Nephron progenitor cell (in vitro differentiated cells): Measurements from ENCODE around the gene LMF1.

Source experiments
- DNase-seq: peaks from one replicate; pipeline ENCODE4 v3.0.0; 2021
- H3K27ac Mint-ChIP-seq: 2 replicates; pipeline ENCODE4 v1.8.0; 2021; ENCODE audit warnings: mild to moderate bottlenecking, moderate library complexity, mixed read lengths
- H3K27me3 Mint-ChIP-seq: 2 replicates; pipeline ENCODE4 v1.8.0; 2021; ENCODE audit warnings: mild to moderate bottlenecking, low read depth, mixed read lengths; ENCODE audit not compliant: poor library complexity
- H3K36me3 Mint-ChIP-seq: 2 replicates; pipeline ENCODE4 v1.8.0; 2021; ENCODE audit warnings: low read depth, mixed read lengths
- H3K4me1 Mint-ChIP-seq: 2 replicates; pipeline ENCODE4 v1.8.0; 2021; ENCODE audit warnings: mixed read lengths
- H3K4me3 Mint-ChIP-seq: 2 replicates; pipeline ENCODE4 v1.8.0; 2021; ENCODE audit warnings: mild to moderate bottlenecking, moderate library complexity, mixed read lengths
- H3K9me3 Mint-ChIP-seq: 2 replicates; pipeline ENCODE4 v1.8.0; 2021; ENCODE audit warnings: mild to moderate bottlenecking, moderate library complexity, mixed read lengths
- TF ChIP-seq, protein P1 (sequence below): fragments of 200-600 bp; sonication (generic); IDR thresholded peaks from 2 replicates; pipeline ENCODE4 v1.5.0; 2021; ENCODE audit warnings: antibody characterized with exemption

Gene LMF1

GRCh38 chr16:1010815-1011214 lies 40.0 kb upstream of the LMF1 start:
- no peak for DNase-seq
- Mint-ChIP-seq H3K36me3 (no peaks in the 10 kb centered on the region), H3K27ac (no peak overlapping the region), H3K4me3 (no peak overlapping the region), H3K4me1 (peaks cover 47% of the 10 kb centered on the region), H3K27me3 (peaks cover 6% of the 10 kb centered on the region), H3K9me3 (no peaks in the 10 kb centered on the region)
- TF ChIP-seq, protein P1, sequence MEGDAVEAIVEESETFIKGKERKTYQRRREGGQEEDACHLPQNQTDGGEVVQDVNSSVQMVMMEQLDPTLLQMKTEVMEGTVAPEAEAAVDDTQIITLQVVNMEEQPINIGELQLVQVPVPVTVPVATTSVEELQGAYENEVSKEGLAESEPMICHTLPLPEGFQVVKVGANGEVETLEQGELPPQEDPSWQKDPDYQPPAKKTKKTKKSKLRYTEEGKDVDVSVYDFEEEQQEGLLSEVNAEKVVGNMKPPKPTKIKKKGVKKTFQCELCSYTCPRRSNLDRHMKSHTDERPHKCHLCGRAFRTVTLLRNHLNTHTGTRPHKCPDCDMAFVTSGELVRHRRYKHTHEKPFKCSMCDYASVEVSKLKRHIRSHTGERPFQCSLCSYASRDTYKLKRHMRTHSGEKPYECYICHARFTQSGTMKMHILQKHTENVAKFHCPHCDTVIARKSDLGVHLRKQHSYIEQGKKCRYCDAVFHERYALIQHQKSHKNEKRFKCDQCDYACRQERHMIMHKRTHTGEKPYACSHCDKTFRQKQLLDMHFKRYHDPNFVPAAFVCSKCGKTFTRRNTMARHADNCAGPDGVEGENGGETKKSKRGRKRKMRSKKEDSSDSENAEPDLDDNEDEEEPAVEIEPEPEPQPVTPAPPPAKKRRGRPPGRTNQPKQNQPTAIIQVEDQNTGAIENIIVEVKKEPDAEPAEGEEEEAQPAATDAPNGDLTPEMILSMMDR = no peak

DNA sequence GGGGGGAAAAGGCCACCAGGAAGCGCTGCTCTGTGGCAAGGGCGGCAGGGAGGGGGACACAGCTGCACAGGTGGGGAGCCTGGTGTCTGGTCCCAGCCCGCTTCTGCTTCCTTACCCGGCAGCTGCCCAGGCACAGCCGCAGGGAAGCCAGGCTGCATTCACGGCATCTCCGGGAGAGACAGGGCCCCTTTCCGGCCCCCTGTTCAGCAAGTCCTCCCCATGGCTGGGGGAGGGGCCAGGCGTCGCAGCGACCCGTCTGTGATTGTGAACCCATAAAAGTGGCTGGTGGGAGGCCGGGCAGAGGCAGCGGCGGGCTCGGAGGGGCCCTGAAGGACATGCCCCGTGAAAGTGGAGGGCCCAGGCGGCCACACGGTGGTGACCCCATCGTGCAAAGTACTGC lies 39.5 kb upstream of the LMF1 start:
- peaks cover 48% of the 10 kb centered on the region for H3K4me1 Mint-ChIP-seq
- TF ChIP-seq, protein P1 = no peak

GRCh38 chr16:1009358-1010150 lies 38.8 kb upstream of the LMF1 start:
- Mint-ChIP-seq H3K27me3 (peaks cover 6% of the 10 kb centered on the region), H3K4me1 (peaks cover 43% of the 10 kb centered on the region), H3K27ac (no peak overlapping the region), H3K4me3 (no peak overlapping the region), H3K9me3 (no peaks in the 10 kb centered on the region), H3K36me3 (no peaks in the 10 kb centered on the region)
- no peak for DNase-seq
- TF ChIP-seq, protein P1 = no peak

More for the DNA sequence above, 39.5 kb upstream of the LMF1 start:
- peak; percentile 51 for DNase-seq
- no peak overlapping the region for H3K27ac Mint-ChIP-seq
- no peaks in the 10 kb centered on the region for H3K9me3 Mint-ChIP-seq
- peaks cover 6% of the 10 kb centered on the region for H3K27me3 Mint-ChIP-seq
- H3K36me3 Mint-ChIP-seq = no peaks in the 10 kb centered on the region
- no peak overlapping the region for H3K4me3 Mint-ChIP-seq

DNA sequence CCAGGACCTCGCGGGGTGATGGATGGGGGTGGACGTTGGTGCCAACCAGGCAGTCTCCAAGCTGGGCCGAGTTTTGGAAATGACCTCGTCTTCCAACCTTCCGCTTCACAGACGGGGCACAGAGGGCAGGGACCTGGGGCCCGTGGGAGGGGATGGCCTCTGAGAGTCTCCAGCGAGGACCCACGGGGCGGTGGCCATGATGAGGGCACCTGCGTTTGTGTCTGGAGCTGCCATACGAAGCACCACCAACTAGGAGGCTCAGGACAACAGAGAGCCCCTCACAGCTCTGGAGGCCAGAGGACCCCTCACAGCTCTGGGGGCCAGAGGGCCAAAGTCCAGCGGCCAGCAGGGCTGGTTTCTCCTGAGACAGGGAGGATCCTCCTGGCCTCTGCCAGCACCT lies 37.3 kb upstream of the LMF1 start:
- TF ChIP-seq, protein P1 = no peak
- no peak overlapping the region for H3K27ac Mint-ChIP-seq
- no peaks in the 10 kb centered on the region for H3K36me3 Mint-ChIP-seq
- peaks cover 34% of the 10 kb centered on the region for H3K4me1 Mint-ChIP-seq
- no peaks in the 10 kb centered on the region for H3K9me3 Mint-ChIP-seq
- no peak overlapping the region for H3K4me3 Mint-ChIP-seq
- peaks cover 3% of the 10 kb centered on the region for H3K27me3 Mint-ChIP-seq
- DNase-seq = no peak

GRCh38 chr16:1007284-1007850 lies 36.6 kb upstream of the LMF1 start:
- Mint-ChIP-seq H3K4me1 (peaks cover 34% of the 10 kb centered on the region), H3K27me3 (peaks cover 3% of the 10 kb centered on the region), H3K36me3 (no peaks in the 10 kb centered on the region), H3K9me3 (no peaks in the 10 kb centered on the region), H3K4me3 (no peak overlapping the region), H3K27ac (no peak overlapping the region)
- DNase-seq = no peak
- TF ChIP-seq, protein P1 = no peak

DNA sequence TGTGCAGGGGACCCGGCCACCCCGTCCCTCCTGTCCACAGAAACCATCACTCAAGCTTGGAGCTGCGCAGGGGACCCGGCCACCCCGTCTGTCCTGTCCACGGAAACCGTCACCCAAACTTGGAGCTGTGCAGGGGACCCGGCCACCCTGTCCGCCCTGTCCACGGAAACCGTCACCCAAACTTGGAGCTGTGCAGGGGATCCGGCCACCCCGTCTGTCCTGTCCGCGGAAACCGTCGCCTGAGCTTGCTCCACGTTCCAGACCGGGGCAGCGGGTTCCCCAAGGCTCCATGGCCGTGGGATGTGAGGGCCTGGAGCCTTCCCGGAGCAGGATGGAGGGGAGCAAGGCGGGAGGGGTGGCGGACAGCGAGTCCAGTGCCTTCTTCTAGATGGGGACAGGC lies 36.0 kb upstream of the LMF1 start:
- H3K9me3 Mint-ChIP-seq = no peaks in the 10 kb centered on the region
- TF ChIP-seq, protein P1 = no peak
- H3K4me3 Mint-ChIP-seq = no peak overlapping the region
- no peak overlapping the region for H3K27ac Mint-ChIP-seq
- DNase-seq = no peak
- peaks cover 30% of the 10 kb centered on the region for H3K4me1 Mint-ChIP-seq
- no peaks in the 10 kb centered on the region for H3K36me3 Mint-ChIP-seq
- H3K27me3 Mint-ChIP-seq = peaks cover 3% of the 10 kb centered on the region
